GM23338 (cell line): ENCODE data around the gene MTHFS. TPM values are rescaled to one million over a fixed set of nuclear protein-coding genes. Genes with fewer than 3 reads are reported as not detected.

Experiments used
- ATAC-seq: fragments of 200-7000 bp; cut with Tn5 transposase; 3 replicates; pipeline ENCODE4 v1.9.1; 2020
- DNase-seq: peaks from one replicate; pipeline ENCODE4 v3.0.0-alpha.2; 2015; ENCODE audit warnings: low spot score
- H2AFZ ChIP-seq: fragments of 200-600 bp; sonication (generic); 2 replicates; pipeline ENCODE4 v1.8.0; 2016; ENCODE audit warnings: antibody characterized with exemption, mild to moderate bottlenecking, moderate library complexity
- H3F3A ChIP-seq: fragments of 200-600 bp; sonication (generic); replicated peaks from 2 replicates; pipeline ENCODE4 v1.8.0; 2017; ENCODE audit warnings: antibody characterized with exemption, mixed run types, low read depth
- H3K27ac ChIP-seq: fragments of 200-600 bp; sonication (generic); 2 replicates; pipeline ENCODE4 v1.6.1; 2016; ENCODE audit warnings: low read depth
- H3K27me3 ChIP-seq: fragments of 200-600 bp; sonication (generic); 2 replicates; pipeline ENCODE4 v1.8.0; 2016; ENCODE audit warnings: mild to moderate bottlenecking, mixed run types, moderate library complexity; ENCODE audit not compliant: insufficient read depth
- H3K36me3 ChIP-seq: fragments of 200-600 bp; sonication (generic); 2 replicates; pipeline ENCODE4 v1.8.0; 2016; ENCODE audit warnings: mild to moderate bottlenecking; ENCODE audit not compliant: insufficient read depth
- H3K4me1 ChIP-seq: fragments of 200-600 bp; sonication (generic); 2 replicates; pipeline ENCODE4 v1.8.0; 2016; ENCODE audit warnings: mild to moderate bottlenecking, moderate library complexity; ENCODE audit not compliant: insufficient read depth
- H3K4me2 ChIP-seq: fragments of 200-600 bp; sonication (generic); 2 replicates; pipeline ENCODE4 v1.7.1; 2017; ENCODE audit warnings: mixed run types
- H3K4me3 ChIP-seq: fragments of 200-600 bp; sonication (generic); 2 replicates; pipeline ENCODE4 v1.6.1; 2016; ENCODE audit warnings: mixed run types
- H3K79me2 ChIP-seq: fragments of 200-600 bp; sonication (generic); replicated peaks from 2 replicates; pipeline ENCODE4 v1.8.0; 2017; ENCODE audit warnings: mild to moderate bottlenecking; ENCODE audit not compliant: insufficient read depth
- H3K9me2 ChIP-seq: fragments of 200-600 bp; sonication (generic); 2 replicates; pipeline ENCODE4 v1.8.0; 2017; ENCODE audit not compliant: insufficient read depth
- H4K20me1 ChIP-seq: fragments of 200-600 bp; sonication (generic); replicated peaks from 2 replicates; pipeline ENCODE4 v1.8.0; 2017; ENCODE audit warnings: mild to moderate bottlenecking; ENCODE audit not compliant: insufficient read depth
- H3K27ac Mint-ChIP-seq: 2 replicates; pipeline ENCODE4 v1.8.0; 2020; ENCODE audit warnings: inconsistent platforms, mild to moderate bottlenecking, moderate library complexity, mixed read lengths
- H3K27me3 Mint-ChIP-seq: 3 replicates; pipeline ENCODE4 v1.8.0; 2022; ENCODE audit warnings: low read depth, mild to moderate bottlenecking, moderate library complexity, mixed read lengths, inconsistent platforms; ENCODE audit not compliant: insufficient read depth, poor library complexity
- H3K36me3 Mint-ChIP-seq: 3 replicates; pipeline ENCODE4 v1.8.0; 2021; ENCODE audit warnings: low read depth, mild to moderate bottlenecking, inconsistent platforms, moderate library complexity, mixed read lengths
- H3K4me1 Mint-ChIP-seq: 3 replicates; pipeline ENCODE4 v1.8.0; 2020; ENCODE audit warnings: mild to moderate bottlenecking, inconsistent platforms, mixed read lengths
- H3K4me3 Mint-ChIP-seq: 3 replicates; pipeline ENCODE4 v1.8.0; 2021; ENCODE audit warnings: moderate library complexity, mild to moderate bottlenecking, inconsistent platforms, mixed read lengths
- H3K9me3 Mint-ChIP-seq: 3 replicates; pipeline ENCODE4 v1.8.0; 2020; ENCODE audit warnings: moderate library complexity, mild to moderate bottlenecking, inconsistent platforms, mixed read lengths
- ETS1 ChIP-seq: IDR thresholded peaks from 2 replicates; pipeline ENCODE4 v1.6.1; 2016; ENCODE audit warnings: antibody characterized with exemption
- EZH2 ChIP-seq: fragments of 200-600 bp; sonication (generic); IDR thresholded peaks from one replicate; pipeline ENCODE4 v1.8.0; 2017; ENCODE audit warnings: antibody characterized with exemption, mild to moderate bottlenecking, low read depth; ENCODE audit not compliant: unreplicated experiment
- EZH2phosphoT487 ChIP-seq: fragments of 200-600 bp; sonication (generic); IDR thresholded peaks from one replicate; pipeline ENCODE4 v1.8.1; 2018; ENCODE audit warnings: antibody characterized with exemption; ENCODE audit not compliant: unreplicated experiment
- JUNB ChIP-seq: IDR thresholded peaks from one replicate; pipeline ENCODE4 v1.6.1; 2016; ENCODE audit warnings: antibody characterized with exemption; ENCODE audit not compliant: unreplicated experiment
- NANOG ChIP-seq: IDR thresholded peaks from 2 replicates; pipeline ENCODE4 v1.6.1; 2016; ENCODE audit warnings: antibody characterized with exemption, borderline replicate concordance
- POLR2AphosphoS5 ChIP-seq: IDR thresholded peaks from 2 replicates; pipeline ENCODE4 v1.6.1; 2016; ENCODE audit warnings: antibody characterized with exemption, low read depth
- REST ChIP-seq: IDR thresholded peaks from one replicate; pipeline ENCODE4 v1.6.1; 2018; ENCODE audit warnings: antibody characterized with exemption; ENCODE audit not compliant: unreplicated experiment
- STAT1 ChIP-seq: IDR thresholded peaks from one replicate; pipeline ENCODE4 v1.6.1; 2016; ENCODE audit warnings: antibody characterized with exemption; ENCODE audit not compliant: unreplicated experiment
- ZNF114 ChIP-seq: fragments of 250-450 bp; sonication (Bioruptor Pico); IDR thresholded peaks from 2 replicates; pipeline ENCODE4 v1.5.0; 2020; ENCODE audit warnings: mild to moderate bottlenecking, moderate library complexity
- ZNF331 ChIP-seq: fragments of 250-450 bp; sonication (Bioruptor Pico); IDR thresholded peaks from 2 replicates; pipeline ENCODE4 v1.5.0; 2020; ENCODE audit warnings: low read depth, mild to moderate bottlenecking, moderate library complexity
- ZNF462 ChIP-seq: fragments of 250-450 bp; sonication (Bioruptor Pico); IDR thresholded peaks from 2 replicates; pipeline ENCODE4 v1.5.0; 2020; ENCODE audit warnings: mild to moderate bottlenecking, moderate library complexity
- polyA plus RNA-seq: library from polyadenylated mRNA; unstranded; fragments of >200 nt; fragmentation: Nextera tagmentation; extraction: Ambion mirVana; gene quantifications from 2 replicates; pipeline ENCODE4 v1.2.1, GENCODE V29; 2016
- total RNA-seq: library from RNA; depleted of rRNA; stranded (reverse); fragments of >200 nt; shearing (Covaris generic); gene quantifications from 2 replicates; pipeline ENCODE4 v1.2.3, GENCODE V29; 2014

The MTHFS gene
- total and polyA plus RNA-seq, 2 experiments from 2014 or later, result 33.2 to 62.0 TPM

- Mint-ChIP-seq H3K27ac (no peak overlapping the region), H3K4me3 (no peak overlapping the region), H3K4me1 (no peaks in the 10 kb centered on the region), H3K36me3 (peaks cover 8% of the 10 kb centered on the region; the same call in 2 of the 3 replicates), H3K9me3 (no peaks in the 10 kb centered on the region), H3K27me3 (no peaks in the 10 kb centered on the region)
- H3K4me3 ChIP-seq, result no peak overlapping the region
- no peaks in the 10 kb centered on the region; the same call in 1 of the 2 replicates for H3K36me3 ChIP-seq
- no peak for DNase-seq
- H3K79me2 ChIP-seq, result peaks cover 7% of the 10 kb centered on the region; the same call in 1 of the 2 replicates
- H3K27me3 ChIP-seq, result no peaks in the 10 kb centered on the region
- no peak overlapping the region for H2AFZ ChIP-seq
- no peaks in the 10 kb centered on the region for H3F3A ChIP-seq
- TF ChIP-seq JUNB, result no peak
- no peak for TF ChIP-seq ZNF331 (CRISPR knock-in tag)
- H3K27ac ChIP-seq, result no peak overlapping the region
- H3K9me2 ChIP-seq, result no peaks in the 10 kb centered on the region
- H3K4me2 ChIP-seq, result no peak overlapping the region
- ATAC-seq, result no peak
- H4K20me1 ChIP-seq, result no peaks in the 10 kb centered on the region
- no peaks in the 10 kb centered on the region for H3K4me1 ChIP-seq
These were observed 50.3 kb downstream of the MTHFS start for GRCh38 chr15:79846539-79846938.

- H3K36me3 ChIP-seq, result no peaks in the 10 kb centered on the region; the same call in 1 of the 2 replicates
- H3K27me3 ChIP-seq, result no peaks in the 10 kb centered on the region
- no peaks in the 10 kb centered on the region for H3F3A ChIP-seq
- Mint-ChIP-seq H3K27me3 (no peaks in the 10 kb centered on the region), H3K9me3 (no peaks in the 10 kb centered on the region), H3K27ac (no peak overlapping the region), H3K36me3 (peaks cover 11% of the 10 kb centered on the region; the same call in 2 of the 3 replicates), H3K4me3 (no peak overlapping the region), H3K4me1 (no peaks in the 10 kb centered on the region)
- H3K9me2 ChIP-seq, result no peaks in the 10 kb centered on the region
- no peaks in the 10 kb centered on the region for H4K20me1 ChIP-seq
- no peak overlapping the region for H3K4me2 ChIP-seq
- ATAC-seq (no peak), DNase-seq (no peak)
- H3K4me3 ChIP-seq, result no peak overlapping the region
- peaks cover 7% of the 10 kb centered on the region; the same call in 1 of the 2 replicates for H3K79me2 ChIP-seq
- H3K4me1 ChIP-seq, result no peaks in the 10 kb centered on the region
- H3K27ac ChIP-seq, result no peak overlapping the region
- H2AFZ ChIP-seq, result no peak overlapping the region
- TF ChIP-seq REST (no peak), STAT1 (no peak), EZH2phosphoT487 (no peak), POLR2AphosphoS5 (no peak), JUNB (no peak), ZNF331 (CRISPR knock-in tag) (no peak), EZH2 (no peak), ZNF114 (no peak), ETS1 (no peak), ZNF462 (CRISPR knock-in tag) (no peak), NANOG (no peak)
These were observed 52.6 kb downstream of the MTHFS start for GRCh38 chr15:79844221-79844620.
